ENCODE data around the gene METTL17. TPM values are rescaled to one million over a fixed set of nuclear protein-coding genes. Genes with fewer than 3 reads are reported as not detected.

METTL17 gene
- total RNA-seq, 2 donors from 2014 or later, result 65.1 to 80.2 TPM

DNA sequence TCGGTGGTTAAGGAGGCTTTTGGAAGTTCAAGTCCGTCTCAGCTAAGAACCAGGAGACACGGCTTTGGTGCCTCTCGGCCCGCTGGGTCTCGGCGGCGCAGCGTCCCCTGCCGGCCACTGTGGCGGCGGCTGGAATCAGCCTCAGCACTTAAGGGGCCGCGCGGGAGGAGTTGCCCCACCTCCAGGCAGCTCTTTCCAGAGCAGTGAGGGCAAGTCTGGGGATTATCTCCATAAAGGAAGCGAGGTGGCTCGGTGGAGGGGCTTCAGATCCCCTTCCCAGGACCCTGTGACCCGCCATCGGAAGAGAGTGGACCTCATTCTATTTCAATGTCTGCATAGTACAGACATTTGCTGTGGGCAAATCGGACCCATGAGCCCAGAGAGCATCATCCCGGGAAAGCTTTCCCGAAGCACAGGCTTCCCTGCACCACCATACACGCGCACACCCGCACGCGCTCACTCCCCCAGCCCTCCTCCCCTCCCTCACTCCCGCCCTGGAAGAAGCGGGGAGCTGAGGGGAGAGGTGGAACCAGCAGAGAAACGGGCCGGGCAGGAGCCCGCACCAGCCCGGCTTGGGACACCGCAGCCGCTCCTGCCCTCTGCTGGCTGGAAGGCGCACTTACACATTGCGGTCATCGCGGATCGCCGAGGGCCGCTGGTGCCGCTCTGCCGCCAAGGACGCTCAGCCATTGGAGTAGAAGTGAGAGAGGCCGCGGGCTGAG, 18.6 kb upstream of the METTL17 start:
- no peaks in the 10 kb centered on the region for H3K9me3 ChIP-seq (ENCODE audit: control insufficient read depth, low read length)
- no peaks in the 10 kb centered on the region for H3K36me3 ChIP-seq (ENCODE audit: control insufficient read depth, insufficient read depth, low read length)
- H3K4me3 Mint-ChIP-seq, result peak overlapping the region; percentile 83
- WGBS, 2 experiments (ENCODE audit: insufficient coverage in 1 of 2, insufficient read length in 1 of 2), result 0 to 2% methylated on average over 13 to 44 of the region's 47 CpGs
- peak; percentile 97 for DNase-seq
- TF ChIP-seq, protein P1, sequence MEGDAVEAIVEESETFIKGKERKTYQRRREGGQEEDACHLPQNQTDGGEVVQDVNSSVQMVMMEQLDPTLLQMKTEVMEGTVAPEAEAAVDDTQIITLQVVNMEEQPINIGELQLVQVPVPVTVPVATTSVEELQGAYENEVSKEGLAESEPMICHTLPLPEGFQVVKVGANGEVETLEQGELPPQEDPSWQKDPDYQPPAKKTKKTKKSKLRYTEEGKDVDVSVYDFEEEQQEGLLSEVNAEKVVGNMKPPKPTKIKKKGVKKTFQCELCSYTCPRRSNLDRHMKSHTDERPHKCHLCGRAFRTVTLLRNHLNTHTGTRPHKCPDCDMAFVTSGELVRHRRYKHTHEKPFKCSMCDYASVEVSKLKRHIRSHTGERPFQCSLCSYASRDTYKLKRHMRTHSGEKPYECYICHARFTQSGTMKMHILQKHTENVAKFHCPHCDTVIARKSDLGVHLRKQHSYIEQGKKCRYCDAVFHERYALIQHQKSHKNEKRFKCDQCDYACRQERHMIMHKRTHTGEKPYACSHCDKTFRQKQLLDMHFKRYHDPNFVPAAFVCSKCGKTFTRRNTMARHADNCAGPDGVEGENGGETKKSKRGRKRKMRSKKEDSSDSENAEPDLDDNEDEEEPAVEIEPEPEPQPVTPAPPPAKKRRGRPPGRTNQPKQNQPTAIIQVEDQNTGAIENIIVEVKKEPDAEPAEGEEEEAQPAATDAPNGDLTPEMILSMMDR (conservative IDR thresholded peaks at IDR 0.05), result peak; percentile 84
- H3K27ac ChIP-seq (ENCODE audit: low read depth, low read length), result peak overlapping the region; percentile 37
- no peaks in the 10 kb centered on the region for H3K36me3 Mint-ChIP-seq (ENCODE audit: low read depth)
- peak overlapping the region; percentile 56 for H3K9ac ChIP-seq (ENCODE audit: extremely low read depth, low read length, poor library complexity, severe bottlenecking)
- H3K4me1 Mint-ChIP-seq, result peaks cover 7% of the 10 kb centered on the region
- H3K27ac Mint-ChIP-seq, result peak overlapping the region; percentile 96
- peaks cover 25% of the 10 kb centered on the region for H3K27me3 ChIP-seq (ENCODE audit: control insufficient read depth, insufficient read depth, low read length, poor library complexity, severe bottlenecking)
- H3K27me3 Mint-ChIP-seq (ENCODE audit: insufficient read depth), result peaks cover 39% of the 10 kb centered on the region
- H3K9me3 Mint-ChIP-seq, result no peaks in the 10 kb centered on the region
- no peaks in the 10 kb centered on the region for H3K4me1 ChIP-seq (ENCODE audit: control insufficient read depth, insufficient read depth, low read length)
- H3K4me3 ChIP-seq (ENCODE audit: low read length), result peak overlapping the region; percentile 95

DNA sequence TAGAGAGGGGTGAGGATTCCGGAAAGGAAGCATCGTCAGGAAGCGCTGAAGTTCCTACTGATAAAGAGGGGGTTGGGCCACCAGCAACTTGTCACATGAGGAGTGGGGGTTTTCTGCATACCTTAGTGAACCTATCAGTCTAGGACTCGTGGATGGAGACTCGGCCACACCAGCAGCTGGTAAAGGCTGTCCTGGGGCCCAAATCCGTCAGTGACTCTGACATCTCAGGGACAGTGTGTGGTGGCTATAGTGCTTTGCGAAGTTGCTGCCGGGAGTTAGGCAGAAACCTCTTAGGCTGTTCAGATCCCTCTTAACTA, 18.1 kb upstream of the METTL17 start:
- peak overlapping the region; percentile 95 for H3K4me3 ChIP-seq (ENCODE audit: low read length)
- TF ChIP-seq, protein P1 (conservative IDR thresholded peaks at IDR 0.05), result no peak
- H3K27ac ChIP-seq (ENCODE audit: low read depth, low read length), result no peak overlapping the region
- no peaks in the 10 kb centered on the region for H3K4me1 ChIP-seq (ENCODE audit: control insufficient read depth, insufficient read depth, low read length)
- H3K9me3 ChIP-seq (ENCODE audit: control insufficient read depth, low read length), result no peaks in the 10 kb centered on the region
- H3K9me3 Mint-ChIP-seq, result no peaks in the 10 kb centered on the region
- H3K36me3 Mint-ChIP-seq (ENCODE audit: low read depth), result no peaks in the 10 kb centered on the region
- H3K27me3 ChIP-seq (ENCODE audit: control insufficient read depth, insufficient read depth, low read length, poor library complexity, severe bottlenecking), result peaks cover 22% of the 10 kb centered on the region
- peaks cover 39% of the 10 kb centered on the region for H3K27me3 Mint-ChIP-seq (ENCODE audit: insufficient read depth)
- no peaks in the 10 kb centered on the region for H3K36me3 ChIP-seq (ENCODE audit: control insufficient read depth, insufficient read depth, low read length)
- peak overlapping the region; percentile 96 for H3K27ac Mint-ChIP-seq
- no peak overlapping the region for H3K9ac ChIP-seq (ENCODE audit: extremely low read depth, low read length, poor library complexity, severe bottlenecking)
- no peak for DNase-seq
- 16 to 28% methylated on average over 7 to 8 of the region's 8 CpGs for WGBS, 2 experiments (ENCODE audit: insufficient coverage in 1 of 2, insufficient read length in 1 of 2)
- H3K4me1 Mint-ChIP-seq, result peaks cover 7% of the 10 kb centered on the region
- H3K4me3 Mint-ChIP-seq, result peak overlapping the region; percentile 83

DNA sequence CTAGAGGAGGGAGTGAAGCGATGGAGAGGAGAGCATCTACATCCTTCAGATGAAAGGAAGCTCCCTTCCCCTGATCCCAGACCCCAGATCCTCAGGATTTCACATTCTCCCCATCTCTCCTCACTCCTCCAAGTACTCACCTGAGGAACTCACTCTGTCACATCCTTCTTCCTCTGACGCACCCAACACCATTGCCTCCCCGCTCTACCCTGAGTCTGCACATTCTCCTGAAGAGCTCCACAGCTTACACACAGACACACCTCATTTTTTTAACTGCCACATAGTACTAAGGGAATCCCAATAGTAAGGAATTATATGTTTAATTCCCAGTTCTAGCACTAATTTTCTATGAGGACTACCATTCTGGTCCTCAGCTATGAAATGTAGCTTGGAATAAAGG, 16.3 kb upstream of the METTL17 start:
- no peak overlapping the region for H3K4me3 Mint-ChIP-seq
- no peak overlapping the region for H3K27ac Mint-ChIP-seq
- Histone ChIP-seq H3K9ac (ENCODE audit: extremely low read depth, low read length, poor library complexity, severe bottlenecking) (no peak overlapping the region), H3K4me1 (ENCODE audit: control insufficient read depth, insufficient read depth, low read length) (no peaks in the 10 kb centered on the region), H3K4me3 (ENCODE audit: low read length) (no peak overlapping the region), H3K9me3 (ENCODE audit: control insufficient read depth, low read length) (no peaks in the 10 kb centered on the region), H3K36me3 (ENCODE audit: control insufficient read depth, insufficient read depth, low read length) (no peaks in the 10 kb centered on the region), H3K27me3 (ENCODE audit: control insufficient read depth, insufficient read depth, low read length, poor library complexity, severe bottlenecking) (peaks cover 4% of the 10 kb centered on the region), H3K27ac (ENCODE audit: low read depth, low read length) (no peak overlapping the region)
- 91% methylated on average over 2 of the region's 3 CpGs; no CpG with 5 or more reads in 1 of the 2 experiments for WGBS, 2 experiments (ENCODE audit: insufficient coverage in 1 of 2, insufficient read length in 1 of 2)
- H3K9me3 Mint-ChIP-seq, result no peaks in the 10 kb centered on the region
- H3K4me1 Mint-ChIP-seq, result peaks cover 7% of the 10 kb centered on the region
- no peaks in the 10 kb centered on the region for H3K36me3 Mint-ChIP-seq (ENCODE audit: low read depth)
- TF ChIP-seq, protein P1 (conservative IDR thresholded peaks at IDR 0.05), result no peak
- no peak for DNase-seq
- H3K27me3 Mint-ChIP-seq (ENCODE audit: insufficient read depth), result peaks cover 21% of the 10 kb centered on the region
